A549 (cell line): ENCODE results near the gene SORCS3. TPM values are rescaled to one million over a fixed set of nuclear protein-coding genes. Genes with fewer than 3 reads are reported as not detected.

Source experiments
- ATAC-seq, 2 experiments: fragments of 200-7000 bp in 1 of 2; fragments of >200 bp in 1 of 2; cut with Nextera tagmentation in 1 of 2; cut with Tn5 transposase in 1 of 2; 3 replicates each; pipeline versions ENCODE4 v1.8.0 to v1.9.1; 2018 to 2020; ENCODE audit warnings: mild to moderate bottlenecking in 1 of 2, moderate library complexity in 1 of 2
- CTCF ChIA-PET: fragments of 300-600 bp; sonication (Branson Sonifier 250); formaldehyde crosslinking; extraction: SDS; loops from one replicate; lab custom pipeline; 2021; ENCODE audit warnings: antibody characterized with exemption, inconsistent platforms; lab: Yijun Ruan, JAX
- POLR2A ChIA-PET: fragments of 350-600 bp; formaldehyde crosslinking; extraction: SDS; loops from one replicate; lab custom pipeline; 2021; ENCODE audit warnings: antibody characterized with exemption, inconsistent platforms; lab: Yijun Ruan, JAX
- DNase-seq, 2 experiments: peaks; one replicate each; pipeline versions ENCODE4 v3.0.0 to v3.0.0-alpha.2; 2011 to 2016; ENCODE audit warnings: low read depth in 1 of 2, low spot score in 1 of 2
- FAIRE-seq: peaks from 2 replicates; lab custom pipeline; 2011; peaks lifted over from hg19 to GRCh38; lab: Jason Lieb, UNC
- H3K27ac ChIP-seq, 2 experiments: fragments of >200 bp; sonication (Bioruptor Twin); formaldehyde crosslinking; 3 replicates each; pipeline ENCODE4 v1.5.1; 2016 to 2017
- H3K4me1 ChIP-seq: fragments of >200 bp; sonication (Bioruptor Twin); formaldehyde crosslinking; 3 replicates; pipeline ENCODE4 v1.6.1; 2016
- H3K4me2 ChIP-seq: fragments of >200 bp; sonication (Bioruptor Twin); formaldehyde crosslinking; 3 replicates; pipeline ENCODE4 v1.6.1; 2016
- H3K4me3 ChIP-seq: fragments of >200 bp; sonication (Bioruptor Twin); formaldehyde crosslinking; 3 replicates; pipeline ENCODE4 v1.5.1; 2016
- H3K9me3 ChIP-seq: fragments of >200 bp; sonication (Bioruptor Twin); formaldehyde crosslinking; 3 replicates; pipeline ENCODE4 v1.6.1; 2016
- EHF ChIP-seq: fragments of 250-450 bp; sonication (Bioruptor Pico); IDR thresholded peaks from 2 replicates; pipeline ENCODE4 v1.5.0; 2020; ENCODE audit warnings: mild to moderate bottlenecking
- EP300 ChIP-seq, 2 experiments: fragments of >200 bp; sonication (Bioruptor Twin); formaldehyde crosslinking; IDR thresholded peaks; 2 replicates in 1 of 2; 3 replicates in 1 of 2; pipeline ENCODE4 v1.6.1; 2016 to 2017
- ESRRA ChIP-seq: fragments of 150-350 bp; IDR thresholded peaks from 2 replicates; pipeline ENCODE4 v1.6.1; 2014; ENCODE audit warnings: mild to moderate bottlenecking, low read length, borderline replicate concordance
- FOSB ChIP-seq: fragments of 250-450 bp; sonication (Bioruptor Pico); IDR thresholded peaks from 2 replicates; pipeline ENCODE4 v1.5.0; 2020; ENCODE audit warnings: mild to moderate bottlenecking, moderate library complexity
- FOXS1 ChIP-seq: fragments of 250-450 bp; sonication (Bioruptor Pico); IDR thresholded peaks from 2 replicates; pipeline ENCODE4 v1.5.0; 2020; ENCODE audit warnings: mild to moderate bottlenecking, moderate library complexity
- HOXB13 ChIP-seq: fragments of 250-450 bp; sonication (Bioruptor Pico); IDR thresholded peaks from 2 replicates; pipeline ENCODE4 v1.5.0; 2020; ENCODE audit warnings: low read depth, mild to moderate bottlenecking, moderate library complexity
- JUN ChIP-seq, 2 experiments: fragments of >200 bp; sonication (Bioruptor Twin); formaldehyde crosslinking; IDR thresholded peaks; 2 replicates in 1 of 2; 3 replicates in 1 of 2; pipeline ENCODE4 v1.6.1; 2016 to 2017
- JUNB ChIP-seq: fragments of >200 bp; sonication (Bioruptor Twin); formaldehyde crosslinking; IDR thresholded peaks from 2 replicates; pipeline ENCODE4 v1.6.1; 2016
- MAFK ChIP-seq: fragments of 450-650 bp; IDR thresholded peaks from 2 replicates; pipeline ENCODE4 v1.6.1; 2014; ENCODE audit not compliant: partially characterized antibody
- NFE2L2 ChIP-seq: fragments of 150-350 bp; conservative IDR thresholded peaks from 2 replicates; pipeline ENCODE4 v1.6.1; 2014; ENCODE audit warnings: low read length
- NPAS2 ChIP-seq: fragments of 250-450 bp; sonication (Bioruptor Pico); IDR thresholded peaks from 2 replicates; pipeline ENCODE4 v1.8.0; 2022; ENCODE audit warnings: mild to moderate bottlenecking, moderate library complexity, borderline replicate concordance
- POLR2A ChIP-seq: IDR thresholded peaks from 2 replicates; pipeline ENCODE4 v1.6.1; 2012; ENCODE audit warnings: mild to moderate bottlenecking, low read length
- RAD21 ChIP-seq, 2 experiments: fragments of >200 bp in 1 of 2; sonication (Bioruptor Twin) in 1 of 2; formaldehyde crosslinking in 1 of 2; IDR thresholded peaks in 1 of 2; conservative IDR thresholded peaks in 1 of 2; 2 replicates in 1 of 2; 3 replicates in 1 of 2; pipeline ENCODE4 v1.6.1; 2012 to 2018; ENCODE audit warnings: inconsistent platforms in 1 of 2
- RARB ChIP-seq: fragments of 250-450 bp; sonication (Bioruptor Pico); IDR thresholded peaks from 2 replicates; pipeline ENCODE4 v1.8.0; 2021; ENCODE audit warnings: mild to moderate bottlenecking, moderate library complexity
- RFX5 ChIP-seq: fragments of 450-650 bp; IDR thresholded peaks from 2 replicates; pipeline ENCODE4 v1.7.1; 2014; ENCODE audit warnings: antibody characterized with exemption, mild to moderate bottlenecking, moderate library complexity
- SMC3 ChIP-seq: fragments of >200 bp; sonication (Bioruptor Twin); formaldehyde crosslinking; IDR thresholded peaks from 3 replicates; pipeline ENCODE4 v1.6.1; 2018; ENCODE audit warnings: inconsistent platforms
- TFCP2L1 ChIP-seq: fragments of 250-450 bp; sonication (Bioruptor Pico); IDR thresholded peaks from 2 replicates; pipeline ENCODE4 v1.5.0; 2021; ENCODE audit warnings: mild to moderate bottlenecking
- TP53 ChIP-seq: fragments of 250-450 bp; sonication (Bioruptor Pico); IDR thresholded peaks from 2 replicates; pipeline ENCODE4 v1.5.0; 2021; ENCODE audit warnings: mild to moderate bottlenecking, moderate library complexity
- ZNF302 ChIP-seq: fragments of 250-450 bp; sonication (Bioruptor Pico); IDR thresholded peaks from 2 replicates; pipeline ENCODE4 v1.9.0; 2021; ENCODE audit warnings: inconsistent platforms, mild to moderate bottlenecking, moderate library complexity
- whole genome bisulfite sequencing: methylation state at CpG from one replicate; pipeline ENCODE4 v1.1.6; 2017; ENCODE audit errors: missing lambda C conversion rate; 5-methylcytosine and 5-hydroxymethylcytosine counted together
- polyA plus RNA-seq, 4 experiments: library from polyadenylated mRNA; depleted of rRNA in 3 of 4; stranded (reverse); fragments of >200 nt; fragmentation: RNase III in 1 of 4; extraction: RNeasy Plus Mini Kit Qiagen cat#74134 plus additional on column Dnase treatment in 1 of 4; gene quantifications; 2 replicates in 3 of 4; 3 replicates in 1 of 4; pipeline ENCODE4 v1.2.3, GENCODE V29; 2011 to 2017
- TF ChIP-seq, protein P1 (sequence below): fragments of >200 bp; sonication (Bioruptor Twin); formaldehyde crosslinking; IDR thresholded peaks from 3 replicates; pipeline ENCODE4 v1.6.1; 2016
- TF ChIP-seq, protein P2 (sequence below): IDR thresholded peaks from 2 replicates; pipeline ENCODE4 v1.6.1; 2012
- TF ChIP-seq, protein P3 (sequence below): fragments of 250-450 bp; sonication (Bioruptor Pico); IDR thresholded peaks from 2 replicates; pipeline ENCODE4 v1.5.0; 2020; ENCODE audit warnings: low read depth, mild to moderate bottlenecking, moderate library complexity
- TF ChIP-seq, protein P4 (sequence below): IDR thresholded peaks from 2 replicates; pipeline ENCODE4 v1.6.1; 2012; ENCODE audit warnings: low read depth, borderline replicate concordance
- TF ChIP-seq, protein P5 (sequence below): fragments of 150-350 bp; IDR thresholded peaks from 2 replicates; pipeline ENCODE4 v1.6.1; 2014; ENCODE audit warnings: low read depth, mild to moderate bottlenecking, low read length

Gene SORCS3
- polyA plus RNA-seq, 2 of the 4 experiments (the other 2 are of a cell fraction), result not detected

DNA sequence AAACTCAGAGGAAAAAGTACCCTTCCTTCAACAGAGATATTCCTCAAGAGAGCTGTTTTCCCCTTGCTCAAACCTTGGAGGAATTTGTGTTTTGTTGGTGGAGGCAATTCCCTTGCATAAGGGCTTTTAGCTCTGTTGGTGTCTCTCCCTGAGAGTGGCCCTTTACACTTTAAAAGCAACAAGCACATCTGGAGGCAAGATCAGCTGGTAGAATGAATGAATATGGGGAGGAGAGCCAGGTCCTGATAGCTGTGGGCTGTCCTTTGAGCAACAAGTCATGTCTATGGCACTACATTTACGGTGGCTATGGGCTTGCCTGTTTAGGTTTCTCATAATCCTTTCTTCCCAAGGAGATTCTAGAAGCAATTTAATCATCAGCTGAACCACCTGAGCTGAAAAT, 384.0 kb downstream of the SORCS3 start:
- CTCF ChIA-PET, result no interaction called here
- FAIRE-seq (no peak), DNase-seq (no peak), ATAC-seq (no peak)
- no peak overlapping the region for H3K27ac ChIP-seq
- no peaks in the 10 kb centered on the region for H3K4me1 ChIP-seq
- POLR2A ChIA-PET, result no interaction called here
- TF ChIP-seq SMC3 (no peak), JUN (IDR thresholded peaks at IDR 0.05) (no peak), RARB (CRISPR knock-in tag) (no peak), RFX5 (no peak), TFCP2L1 (no peak)
- TF ChIP-seq, protein P1, sequence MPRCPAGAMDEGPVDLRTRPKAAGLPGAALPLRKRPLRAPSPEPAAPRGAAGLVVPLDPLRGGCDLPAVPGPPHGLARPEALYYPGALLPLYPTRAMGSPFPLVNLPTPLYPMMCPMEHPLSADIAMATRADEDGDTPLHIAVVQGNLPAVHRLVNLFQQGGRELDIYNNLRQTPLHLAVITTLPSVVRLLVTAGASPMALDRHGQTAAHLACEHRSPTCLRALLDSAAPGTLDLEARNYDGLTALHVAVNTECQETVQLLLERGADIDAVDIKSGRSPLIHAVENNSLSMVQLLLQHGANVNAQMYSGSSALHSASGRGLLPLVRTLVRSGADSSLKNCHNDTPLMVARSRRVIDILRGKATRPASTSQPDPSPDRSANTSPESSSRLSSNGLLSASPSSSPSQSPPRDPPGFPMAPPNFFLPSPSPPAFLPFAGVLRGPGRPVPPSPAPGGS, result no peak
- no peak overlapping the region for H3K4me3 ChIP-seq
- WGBS, result 0% methylated on average over 1 of the region's 1 CpG
- no peak overlapping the region for H3K4me2 ChIP-seq
- H3K9me3 ChIP-seq, result no peaks in the 10 kb centered on the region

DNA sequence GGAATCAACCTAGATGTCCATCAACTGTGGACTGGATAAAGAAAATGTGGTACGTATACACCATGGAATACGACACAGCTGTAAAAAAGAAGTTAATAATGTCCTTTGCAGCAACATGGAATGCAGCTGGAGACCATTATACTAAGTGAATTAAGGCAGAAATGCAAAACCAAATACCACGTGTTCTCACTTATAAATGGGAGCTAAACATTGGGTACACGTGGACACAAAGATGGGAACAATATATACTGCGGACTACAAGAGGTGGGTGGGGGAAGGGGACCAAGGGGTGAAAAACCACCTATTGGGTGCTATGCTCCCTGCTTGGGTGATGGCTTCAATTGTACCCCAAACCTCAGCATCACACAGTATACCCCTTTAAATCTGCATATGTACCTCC, 385.5 kb downstream of the SORCS3 start:
- ATAC-seq (no peak), DNase-seq (no peak), FAIRE-seq (no peak)
- Histone ChIP-seq H3K27ac (no peak overlapping the region), H3K4me3 (no peak overlapping the region), H3K4me2 (no peak overlapping the region), H3K4me1 (no peaks in the 10 kb centered on the region), H3K9me3 (no peaks in the 10 kb centered on the region)
- ChIA-PET POLR2A (no interaction called here), CTCF (no interaction called here)
- 21% methylated on average over 5 of the region's 5 CpGs for WGBS
- no peak for TF ChIP-seq TP53 (CRISPR knock-in tag)
- TF ChIP-seq MAFK, result no peak
- TF ChIP-seq, protein P2, sequence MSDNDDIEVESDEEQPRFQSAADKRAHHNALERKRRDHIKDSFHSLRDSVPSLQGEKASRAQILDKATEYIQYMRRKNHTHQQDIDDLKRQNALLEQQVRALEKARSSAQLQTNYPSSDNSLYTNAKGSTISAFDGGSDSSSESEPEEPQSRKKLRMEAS, result no peak
- TF ChIP-seq HOXB13 (CRISPR knock-in tag), result no peak
- TF ChIP-seq ZNF302 (CRISPR knock-in tag), result no peak
- TF ChIP-seq POLR2A, result no peak
- no peak for TF ChIP-seq EHF (CRISPR knock-in tag)
- TF ChIP-seq FOSB (CRISPR knock-in tag), result no peak
- TF ChIP-seq RAD21 (conservative IDR thresholded peaks at IDR 0.05 in 1 of 2, IDR thresholded peaks at IDR 0.05 in 1 of 2), result no peak
- TF ChIP-seq, protein P3, sequence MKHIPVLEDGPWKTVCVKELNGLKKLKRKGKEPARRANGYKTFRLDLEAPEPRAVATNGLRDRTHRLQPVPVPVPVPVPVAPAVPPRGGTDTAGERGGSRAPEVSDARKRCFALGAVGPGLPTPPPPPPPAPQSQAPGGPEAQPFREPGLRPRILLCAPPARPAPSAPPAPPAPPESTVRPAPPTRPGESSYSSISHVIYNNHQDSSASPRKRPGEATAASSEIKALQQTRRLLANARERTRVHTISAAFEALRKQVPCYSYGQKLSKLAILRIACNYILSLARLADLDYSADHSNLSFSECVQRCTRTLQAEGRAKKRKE, result no peak
- TF ChIP-seq NPAS2 (CRISPR knock-in tag), result no peak
- TF ChIP-seq ESRRA, result no peak

DNA sequence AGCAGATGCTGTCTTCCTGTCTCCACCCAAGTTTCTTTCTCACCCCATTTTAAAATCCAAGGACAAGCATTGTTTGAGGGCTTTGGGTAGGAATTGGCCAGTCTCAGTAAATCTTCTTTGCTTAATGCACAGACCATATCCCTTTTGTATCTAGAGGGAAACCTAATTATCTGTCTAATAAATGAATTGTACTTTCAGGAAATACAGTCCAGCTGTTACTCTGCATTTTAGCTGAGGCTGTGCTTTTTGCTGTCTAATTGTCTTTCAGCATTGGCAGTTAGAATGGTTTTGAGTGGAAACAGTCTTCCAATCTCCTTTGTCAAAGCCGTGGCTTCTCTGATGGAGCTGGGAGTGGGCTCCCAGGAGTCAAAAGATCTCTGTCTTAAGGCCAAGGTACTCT, 388.2 kb downstream of the SORCS3 start:
- DNase-seq (no peak), ATAC-seq (no peak), FAIRE-seq (no peak)
- Histone ChIP-seq H3K27ac (no peak overlapping the region), H3K4me1 (no peaks in the 10 kb centered on the region), H3K4me3 (no peak overlapping the region), H3K9me3 (no peaks in the 10 kb centered on the region), H3K4me2 (no peak overlapping the region)
- WGBS, result 0% methylated on average over 1 of the region's 1 CpG
- no peak for TF ChIP-seq RFX5
- no peak for TF ChIP-seq NFE2L2
- TF ChIP-seq, protein P4, sequence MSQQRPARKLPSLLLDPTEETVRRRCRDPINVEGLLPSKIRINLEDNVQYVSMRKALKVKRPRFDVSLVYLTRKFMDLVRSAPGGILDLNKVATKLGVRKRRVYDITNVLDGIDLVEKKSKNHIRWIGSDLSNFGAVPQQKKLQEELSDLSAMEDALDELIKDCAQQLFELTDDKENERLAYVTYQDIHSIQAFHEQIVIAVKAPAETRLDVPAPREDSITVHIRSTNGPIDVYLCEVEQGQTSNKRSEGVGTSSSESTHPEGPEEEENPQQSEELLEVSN, result no peak
- TF ChIP-seq FOXS1 (CRISPR knock-in tag), result no peak
- TF ChIP-seq JUNB, result no peak
- no peak for TF ChIP-seq TP53 (CRISPR knock-in tag)
- no peak for TF ChIP-seq EP300 (IDR thresholded peaks at IDR 0.05)
- TF ChIP-seq POLR2A, result no peak
- TF ChIP-seq, protein P5, sequence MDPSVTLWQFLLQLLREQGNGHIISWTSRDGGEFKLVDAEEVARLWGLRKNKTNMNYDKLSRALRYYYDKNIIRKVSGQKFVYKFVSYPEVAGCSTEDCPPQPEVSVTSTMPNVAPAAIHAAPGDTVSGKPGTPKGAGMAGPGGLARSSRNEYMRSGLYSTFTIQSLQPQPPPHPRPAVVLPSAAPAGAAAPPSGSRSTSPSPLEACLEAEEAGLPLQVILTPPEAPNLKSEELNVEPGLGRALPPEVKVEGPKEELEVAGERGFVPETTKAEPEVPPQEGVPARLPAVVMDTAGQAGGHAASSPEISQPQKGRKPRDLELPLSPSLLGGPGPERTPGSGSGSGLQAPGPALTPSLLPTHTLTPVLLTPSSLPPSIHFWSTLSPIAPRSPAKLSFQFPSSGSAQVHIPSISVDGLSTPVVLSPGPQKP, result no peak
- POLR2A ChIA-PET, result no interaction called here
- CTCF ChIA-PET, result no interaction called here
